HFF-Myc (cell line): ENCODE data around the gene UNK.
"Not testable (repeated sequence)": the region's sequence is repeated elsewhere in the genome, so short reads cannot be mapped to it uniquely, and the experiment has no call there.

ENCODE experiments used
- DNase-seq: peaks from one replicate; pipeline ENCODE4 v3.0.0-alpha.2; 2011; ENCODE audit warnings: low read depth; ENCODE audit errors: extremely low read depth
- H3K4me3 ChIP-seq: replicated peaks from 2 replicates; pipeline ENCODE4 v1.5.1; 2011; ENCODE audit warnings: low read depth, mild to moderate bottlenecking, control low read depth, low read length
- CTCF ChIP-seq: IDR thresholded peaks from 2 replicates; pipeline ENCODE4 v1.5.1; 2012; ENCODE audit warnings: mild to moderate bottlenecking, low read depth, low read length, control low read depth; ENCODE audit errors: missing control alignments

The UNK gene

GRCh38 chr17:75846692-75847613 lies 62.3 kb downstream of the UNK start:
- DNase-seq = no peak
- H3K4me3 ChIP-seq = no peak overlapping the region
- TF ChIP-seq CTCF = no peak

GRCh38 chr17:75847614-75848522 lies 63.3 kb downstream of the UNK start:
- no peak overlapping the region for H3K4me3 ChIP-seq
- no peak for TF ChIP-seq CTCF
- no peak for DNase-seq

- DNase-seq = no peak
- peak; percentile 78 for TF ChIP-seq CTCF
- no peak overlapping the region for H3K4me3 ChIP-seq
These were observed 64.1 kb downstream of the UNK start for GRCh38 chr17:75848523-75849278.

- no peak for TF ChIP-seq CTCF
- no peak for DNase-seq
- no peak overlapping the region for H3K4me3 ChIP-seq
These were observed 64.7 kb downstream of the UNK start for GRCh38 chr17:75849279-75849646.

- no peak for TF ChIP-seq CTCF
- no peak for DNase-seq
- H3K4me3 ChIP-seq = no peak overlapping the region
These were observed 65.1 kb downstream of the UNK start for GRCh38 chr17:75849724-75850123.

GRCh38 chr17:75850928-75851692 lies 66.5 kb downstream of the UNK start:
- no peak for DNase-seq
- no peak overlapping the region for H3K4me3 ChIP-seq
- TF ChIP-seq CTCF = no peak

- not testable (repeated sequence) for DNase-seq, H3K4me3 ChIP-seq
These were observed 67.0 kb downstream of the UNK start for GRCh38 chr17:75851693-75851991.
